ENCODE results near the gene WNT3A. TPM values are rescaled to one million over a fixed set of nuclear protein-coding genes. Genes with fewer than 3 reads are reported as not detected.

WNT3A gene
- total RNA-seq, 6 experiments from 2014 or later = not detected

- WGBS (ENCODE audit: insufficient coverage, low coverage, low lambda C conversion rate, missing lambda C conversion rate) = 100% methylated on average over 4 of the region's 8 CpGs
- Histone ChIP-seq H3K27ac (no peak overlapping the region), H3K36me3 (peaks cover 0 to 12% (median 2%) of the 10 kb centered on the region in 4 donors), H3K4me3 (no peak overlapping the region), H3K9me3 (no peaks in the 10 kb centered on the region), H3K27me3 (no peaks in the 10 kb centered on the region), H3K4me1 (peaks cover 0 to 35% (median 4%) of the 10 kb centered on the region in 4 donors)
- ATAC-seq (no peak), DNase-seq (no peak)
- intact Hi-C loops (cut with DNase I) = no loop called here
- no peak for TF ChIP-seq POLR2A (IDR thresholded peaks at IDR 0.05)
- TF ChIP-seq, protein P1, sequence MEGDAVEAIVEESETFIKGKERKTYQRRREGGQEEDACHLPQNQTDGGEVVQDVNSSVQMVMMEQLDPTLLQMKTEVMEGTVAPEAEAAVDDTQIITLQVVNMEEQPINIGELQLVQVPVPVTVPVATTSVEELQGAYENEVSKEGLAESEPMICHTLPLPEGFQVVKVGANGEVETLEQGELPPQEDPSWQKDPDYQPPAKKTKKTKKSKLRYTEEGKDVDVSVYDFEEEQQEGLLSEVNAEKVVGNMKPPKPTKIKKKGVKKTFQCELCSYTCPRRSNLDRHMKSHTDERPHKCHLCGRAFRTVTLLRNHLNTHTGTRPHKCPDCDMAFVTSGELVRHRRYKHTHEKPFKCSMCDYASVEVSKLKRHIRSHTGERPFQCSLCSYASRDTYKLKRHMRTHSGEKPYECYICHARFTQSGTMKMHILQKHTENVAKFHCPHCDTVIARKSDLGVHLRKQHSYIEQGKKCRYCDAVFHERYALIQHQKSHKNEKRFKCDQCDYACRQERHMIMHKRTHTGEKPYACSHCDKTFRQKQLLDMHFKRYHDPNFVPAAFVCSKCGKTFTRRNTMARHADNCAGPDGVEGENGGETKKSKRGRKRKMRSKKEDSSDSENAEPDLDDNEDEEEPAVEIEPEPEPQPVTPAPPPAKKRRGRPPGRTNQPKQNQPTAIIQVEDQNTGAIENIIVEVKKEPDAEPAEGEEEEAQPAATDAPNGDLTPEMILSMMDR (IDR thresholded peaks at IDR 0.05) = no peak
Observed at GRCh38 chr1:228105996-228106799, 99.4 kb downstream of the WNT3A start.

- H3K4me3 ChIP-seq = no peak overlapping the region
- H3K36me3 ChIP-seq = peaks cover 0 to 12% (median 2%) of the 10 kb centered on the region in 4 donors
- intact Hi-C loops (cut with DNase I) = no loop called here
- WGBS (ENCODE audit: insufficient coverage, low coverage, low lambda C conversion rate, missing lambda C conversion rate) = 100% methylated on average over 1 of the region's 9 CpGs
- TF ChIP-seq POLR2A (IDR thresholded peaks at IDR 0.05) = no peak
- TF ChIP-seq, protein P1 (IDR thresholded peaks at IDR 0.05) = no peak
- H3K4me1 ChIP-seq = peaks cover 0 to 33% (median 4%) of the 10 kb centered on the region in 4 donors
- H3K9me3 ChIP-seq = no peaks in the 10 kb centered on the region
- H3K27me3 ChIP-seq = no peaks in the 10 kb centered on the region
- H3K27ac ChIP-seq = no peak overlapping the region
- DNase-seq (peak in 1 of 3 donors; percentile 40), ATAC-seq (no peak)
Observed at GRCh38 chr1:228106800-228107054, 99.9 kb downstream of the WNT3A start.

GRCh38 chr1:228107636-228108035, 100.8 kb downstream of the WNT3A start:
- intact Hi-C loops (cut with DNase I) = no loop called here
- Histone ChIP-seq H3K9me3 (no peaks in the 10 kb centered on the region), H3K27ac (no peak overlapping the region), H3K4me1 (peaks cover 0 to 27% (median 4%) of the 10 kb centered on the region in 4 donors), H3K36me3 (peaks cover 0 to 12% (median 2%) of the 10 kb centered on the region in 4 donors), H3K27me3 (no peaks in the 10 kb centered on the region), H3K4me3 (no peak overlapping the region)
- DNase-seq (peak in 2 of 3 donors; percentile 44 to 56), ATAC-seq (no peak)
- no CpG with 5 or more reads among the region's 19 CpGs for WGBS (ENCODE audit: insufficient coverage, low coverage, low lambda C conversion rate, missing lambda C conversion rate)
- TF ChIP-seq, protein P1 (IDR thresholded peaks at IDR 0.05) = no peak
- TF ChIP-seq POLR2A (IDR thresholded peaks at IDR 0.05) = no peak

DNA sequence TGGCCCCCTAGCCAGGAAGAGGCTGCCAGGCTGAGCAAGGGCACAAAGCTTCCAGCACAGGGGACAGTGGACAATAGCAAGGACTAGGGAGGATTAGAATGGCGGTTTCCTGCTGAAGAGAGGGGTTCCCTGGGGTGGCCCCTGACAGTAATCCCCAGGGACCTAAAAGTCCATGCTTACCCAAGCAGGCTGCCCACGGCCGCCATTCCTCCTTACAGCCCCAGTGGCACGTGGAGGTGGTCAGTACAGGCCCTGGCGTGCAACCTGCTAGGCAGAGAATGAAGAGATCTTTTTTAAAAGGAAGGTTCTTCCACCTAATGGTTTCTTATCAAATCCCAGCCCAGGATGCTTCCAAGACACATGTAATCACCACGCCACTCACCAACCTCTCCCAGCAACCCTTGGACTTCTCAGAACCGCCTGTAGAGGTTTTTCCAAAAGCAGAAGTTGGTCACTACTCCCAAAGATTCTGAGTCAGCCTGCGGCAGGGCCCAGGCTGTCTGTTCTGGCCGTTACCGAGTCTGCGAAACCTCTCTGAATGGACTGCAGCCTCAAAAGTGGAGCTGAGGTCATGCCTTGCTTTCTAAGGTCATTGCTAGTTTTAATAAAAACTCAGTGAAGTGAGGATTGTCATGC, 101.4 kb downstream of the WNT3A start:
- H3K27ac ChIP-seq = peak overlapping the region; percentile 87 to 92 (median 88)
- DNase-seq = peak in 1 of 3 donors; percentile 41
- peaks cover 0 to 27% (median 4%) of the 10 kb centered on the region in 4 donors for H3K4me1 ChIP-seq
- intact Hi-C loops (cut with DNase I) = no loop called here
- TF ChIP-seq, protein P1 (IDR thresholded peaks at IDR 0.05) = no peak
- TF ChIP-seq POLR2A (IDR thresholded peaks at IDR 0.05) = no peak
- no peak for ATAC-seq
- 29% methylated on average over 6 of the region's 11 CpGs for WGBS (ENCODE audit: insufficient coverage, low coverage, low lambda C conversion rate, missing lambda C conversion rate)
- no peaks in the 10 kb centered on the region for H3K9me3 ChIP-seq
- peaks cover 0 to 12% (median 2%) of the 10 kb centered on the region in 4 donors for H3K36me3 ChIP-seq
- peak overlapping the region; percentile 93 to 98 (median 94) for H3K4me3 ChIP-seq
- no peaks in the 10 kb centered on the region for H3K27me3 ChIP-seq

Measured in right lobe of liver (tissue), 6 donors.